Stimulated activated CD4-positive, alpha-beta T cell treated with anti-CD3 and anti-CD28 coated beads, Interleukin-4, amount 100 ng/mL, for 24 hours (primary cell): ENCODE measurements around the gene R3HCC1L.

ENCODE experiments used
- DNase-seq: peaks from one replicate; pipeline ENCODE4 v3.0.0-alpha.2; 2020

Gene R3HCC1L

DNA sequence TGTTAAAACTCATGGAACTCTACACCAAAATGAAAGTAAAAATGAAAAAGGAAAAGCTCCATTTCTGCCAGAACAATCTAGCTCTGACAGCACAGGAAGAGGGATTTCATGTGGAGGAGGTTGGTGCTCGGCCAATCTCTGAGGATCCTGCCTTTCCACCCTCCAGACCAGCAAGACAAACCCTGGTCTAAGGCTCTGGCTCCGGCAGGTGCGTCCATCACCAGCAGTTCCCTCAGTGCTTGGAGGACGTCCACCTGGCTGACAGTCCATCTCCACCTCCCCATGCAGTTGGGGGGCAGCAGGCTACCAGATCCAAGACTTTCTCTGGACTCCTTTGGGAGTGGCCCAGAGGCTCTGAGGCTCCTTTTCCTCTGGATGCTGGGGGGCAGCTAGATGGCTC is 158.5 kb downstream of the R3HCC1L start:
- DNase-seq: no peak

DNA sequence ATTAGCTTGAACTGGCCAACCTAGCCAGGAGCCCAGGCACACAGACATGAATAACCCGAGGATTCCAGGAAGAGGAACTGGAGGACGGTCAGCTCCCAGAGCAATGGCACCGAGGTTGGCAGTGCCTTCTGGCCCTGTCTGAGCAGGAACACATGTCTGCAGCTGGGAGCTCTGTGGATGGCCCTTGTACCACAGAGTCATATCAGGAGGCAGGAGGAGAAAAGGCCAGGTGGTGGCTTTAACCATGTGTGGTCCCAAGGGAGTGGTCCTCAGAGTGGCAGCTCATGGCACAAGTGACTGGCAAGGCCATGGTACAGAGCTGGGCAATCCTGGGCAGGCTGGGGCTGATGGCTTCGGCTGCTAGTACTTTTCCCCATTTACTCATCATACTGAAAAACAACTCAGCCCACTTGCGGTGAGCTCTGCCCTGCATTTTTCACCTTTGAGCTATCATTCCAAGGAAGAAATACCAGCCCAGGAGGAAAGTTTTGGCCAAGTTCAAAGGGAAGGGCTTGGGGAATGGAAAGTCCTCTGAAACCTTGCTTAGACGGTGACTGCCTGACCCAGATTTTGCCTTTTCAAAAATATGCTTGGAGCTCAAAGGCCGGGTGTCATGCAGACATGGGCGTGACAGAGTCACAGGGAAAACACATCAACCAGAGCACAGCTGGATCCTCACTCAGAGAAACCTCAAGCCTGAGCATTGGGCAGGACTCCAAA is 159.3 kb downstream of the R3HCC1L start:
- DNase-seq: no peak

DNA sequence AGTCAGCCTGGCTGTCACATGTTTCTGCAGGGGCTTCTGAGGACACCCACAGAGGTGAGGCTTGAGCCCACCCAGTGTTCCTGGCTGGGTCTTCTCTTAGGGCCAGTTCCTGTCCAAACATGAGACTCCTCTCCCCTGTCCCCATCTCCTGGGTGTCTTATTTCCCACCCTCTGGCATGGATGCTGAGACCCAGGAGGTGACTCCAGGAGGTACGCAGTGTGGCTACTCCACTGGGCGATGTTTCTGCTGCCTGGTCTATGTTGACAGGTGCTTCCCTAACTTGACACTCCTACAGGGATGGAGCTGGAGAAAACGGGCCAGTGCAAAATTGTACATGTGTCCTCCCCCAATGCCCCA is 159.8 kb downstream of the R3HCC1L start:
- DNase-seq: no peak
